Activated CD4-positive, alpha-beta T cell treated with anti-CD3 and anti-CD28 coated beads, Interleukin-2, amount 50 U/mL, for 48 hours (primary cell): Measurements from ENCODE around the gene MCCC2.
"Not testable (repeated sequence)": the region's sequence is repeated elsewhere in the genome, so short reads cannot be mapped to it uniquely, and the experiment has no call there.

Experiments used
- DNase-seq, 2 experiments: peaks; one replicate each; pipeline ENCODE4 v3.0.0-alpha.2; 2020

The MCCC2 gene

GRCh38 chr5:71586941-71587765, at the start of gene MCCC2:
MCCC2 (plus strand) TSS chr5:71587340; CDS start chr5:71587426, 86 bp downstream.
- peak; percentile 98 to 99 for DNase-seq

GRCh38 chr5:71537687-71538086, 49.5 kb upstream of the MCCC2 start:
- DNase-seq = no peak

- not testable (repeated sequence) for DNase-seq
These were observed 36.3 kb upstream of the MCCC2 start for GRCh38 chr5:71550885-71551284.

- DNase-seq = not testable (repeated sequence)
These were observed 35.6 kb upstream of the MCCC2 start for GRCh38 chr5:71551582-71551981.

GRCh38 chr5:71552026-71552749, 35.0 kb upstream of the MCCC2 start:
- not testable (repeated sequence) for DNase-seq

GRCh38 chr5:71563161-71563560, 24.0 kb upstream of the MCCC2 start:
- no peak for DNase-seq

- no peak for DNase-seq
These were observed 22.2 kb upstream of the MCCC2 start for GRCh38 chr5:71564895-71565294.

GRCh38 chr5:71569748-71570509, 17.2 kb upstream of the MCCC2 start:
- DNase-seq = no peak

- not testable (repeated sequence) for DNase-seq
These were observed 15.3 kb upstream of the MCCC2 start for GRCh38 chr5:71571811-71572210.

- DNase-seq = no peak
These were observed 13.5 kb upstream of the MCCC2 start for GRCh38 chr5:71573591-71573990.

- not testable (repeated sequence) for DNase-seq
These were observed 11.6 kb upstream of the MCCC2 start for GRCh38 chr5:71575588-71575987.

- DNase-seq = no peak
These were observed 10.9 kb upstream of the MCCC2 start for GRCh38 chr5:71576241-71576640.

GRCh38 chr5:71577839-71578238, 9.3 kb upstream of the MCCC2 start:
- DNase-seq = not testable (repeated sequence)

GRCh38 chr5:71582945-71583584, 4.1 kb upstream of the MCCC2 start:
- no peak for DNase-seq

GRCh38 chr5:71586052-71586940, 844 bp upstream of the MCCC2 start:
- DNase-seq = no peak

- DNase-seq = peak; percentile 17 to 20
These were observed 809 bp downstream of the MCCC2 start for GRCh38 chr5:71587766-71588532.

- no peak for DNase-seq
These were observed 1.4 kb downstream of the MCCC2 start for GRCh38 chr5:71588533-71588885.

GRCh38 chr5:71589903-71590302, 2.8 kb downstream of the MCCC2 start:
- no peak for DNase-seq

GRCh38 chr5:71591100-71591499, 4.0 kb downstream of the MCCC2 start:
- no peak for DNase-seq

GRCh38 chr5:71596169-71596568, 9.0 kb downstream of the MCCC2 start:
- DNase-seq = no peak

- no peak for DNase-seq
These were observed 9.9 kb downstream of the MCCC2 start for GRCh38 chr5:71597001-71597400.
